GM21526 (cell line): Measurements from ENCODE around the gene STAT5B.
"Not testable (repeated sequence)": the region's sequence is repeated elsewhere in the genome, so short reads cannot be mapped to it uniquely, and the experiment has no call there.

Experiments used
- ATAC-seq: cut with Tn5 transposase; IDR thresholded peaks from one replicate; pipeline ENCODE4 v1.9.1; 2021; ENCODE audit warnings: moderate library complexity; ENCODE audit not compliant: unreplicated experiment, low FRiP score

Gene STAT5B

GRCh38 chr17:42200706-42201457 is 75.3 kb downstream of the STAT5B start:
- no peak for ATAC-seq

- no peak for ATAC-seq
These were observed 76.7 kb downstream of the STAT5B start for GRCh38 chr17:42199416-42200011.

GRCh38 chr17:42198897-42199296 is 77.3 kb downstream of the STAT5B start:
- no peak for ATAC-seq

GRCh38 chr17:42197564-42198156 is 78.5 kb downstream of the STAT5B start:
- ATAC-seq = no peak

GRCh38 chr17:42193969-42194899 is 82.0 kb downstream of the STAT5B start, which contains the start of gene GHDC:
Gene GHDC (minus strand): TSS chr17:42194494. CDS start chr17:42193581, 913 bp downstream.
- ATAC-seq = peak; percentile 67

- ATAC-seq = no peak
These were observed 82.8 kb downstream of the STAT5B start for GRCh38 chr17:42193216-42193968.

GRCh38 chr17:42192189-42193126 is 83.7 kb downstream of the STAT5B start:
- ATAC-seq = no peak

GRCh38 chr17:42191275-42191608 is 84.9 kb downstream of the STAT5B start:
- no peak for ATAC-seq

GRCh38 chr17:42190491-42191274 is 85.5 kb downstream of the STAT5B start:
- ATAC-seq = no peak

- ATAC-seq = no peak
These were observed 86.6 kb downstream of the STAT5B start for GRCh38 chr17:42189651-42189965.

- no peak for ATAC-seq
These were observed 87.2 kb downstream of the STAT5B start for GRCh38 chr17:42188749-42189650.

GRCh38 chr17:42187833-42188232 is 88.4 kb downstream of the STAT5B start:
- no peak for ATAC-seq

GRCh38 chr17:42186191-42186590 is 90.0 kb downstream of the STAT5B start:
- ATAC-seq = not testable (repeated sequence)

- ATAC-seq = no peak
These were observed 90.6 kb downstream of the STAT5B start for GRCh38 chr17:42185621-42185930.

- no peak for ATAC-seq
These were observed 91.2 kb downstream of the STAT5B start, which contains the start of gene HCRT for GRCh38 chr17:42184713-42185620. Gene HCRT (minus strand): TSS chr17:42185452. CDS start chr17:42185365, 87 bp downstream.
